T47D (cell line): ENCODE results near the gene CCNG2.
A peak's percentile ranks its signal among the peaks of the same experiment; 100 is the strongest.
"Not testable (repeated sequence)": the region's sequence is repeated elsewhere in the genome, so short reads cannot be mapped to it uniquely, and the experiment has no call there.

ENCODE experiments used
- DNase-seq, 2 experiments: peaks; one replicate each; pipeline versions ENCODE4 v3.0.0 to v3.0.0-alpha.2; 2011 to 2012; ENCODE audit warnings: low read depth in 1 of 2, low spot score in 1 of 2
- JUND ChIP-seq: IDR thresholded peaks from 2 replicates; pipeline ENCODE4 v1.6.1; 2012; ENCODE audit warnings: low read depth
- in situ Hi-C: cut with HindIII; loops from 2 replicates; pipeline ENCODE4 v1.10.0; 2016; ENCODE audit warnings: low sequenced_read_pairs, low pct_unique_long_range_greater_than_20kb

Gene CCNG2

DNA sequence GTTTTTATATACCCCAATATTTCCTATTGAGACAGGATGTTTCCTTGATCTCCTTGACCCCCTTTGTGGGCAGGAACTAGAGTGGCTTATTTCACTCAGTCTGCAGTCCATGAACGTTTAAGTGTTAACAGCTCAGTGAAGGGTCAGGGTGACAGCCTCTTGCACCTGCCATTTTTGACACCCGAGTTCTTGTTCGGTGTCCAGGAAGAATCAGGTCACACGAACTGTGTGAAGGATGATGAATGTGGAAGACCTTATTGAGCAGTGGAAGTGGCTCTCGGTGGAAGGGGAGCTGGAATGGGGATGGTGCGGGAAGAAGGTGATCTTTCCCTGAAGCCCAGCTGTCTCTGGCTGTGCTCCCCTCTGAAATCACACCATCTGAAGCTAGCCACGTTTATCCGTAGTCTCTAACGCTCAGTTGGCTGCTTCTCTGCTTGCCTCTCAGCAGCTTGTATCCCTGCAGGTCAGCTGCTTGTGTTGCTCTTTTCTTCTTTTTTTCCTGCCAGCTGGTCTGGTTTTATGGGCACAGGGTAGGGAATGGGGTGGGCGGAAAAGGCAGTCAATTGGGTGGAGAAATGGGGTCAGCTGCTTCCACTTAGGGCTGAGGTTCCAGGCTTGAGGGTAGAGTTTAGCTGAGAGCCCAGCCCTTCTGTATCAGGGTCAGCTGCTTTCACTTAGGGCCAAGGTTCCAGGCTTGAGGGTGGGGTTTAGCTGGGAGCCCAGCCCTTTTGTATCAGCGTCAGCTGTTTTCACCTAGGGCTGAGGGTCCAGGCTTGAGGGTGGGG, 29.0 kb upstream of the CCNG2 start:
- DNase-seq: no peak
- in situ Hi-C loops: no loop called here
- TF ChIP-seq JUND: no peak

DNA sequence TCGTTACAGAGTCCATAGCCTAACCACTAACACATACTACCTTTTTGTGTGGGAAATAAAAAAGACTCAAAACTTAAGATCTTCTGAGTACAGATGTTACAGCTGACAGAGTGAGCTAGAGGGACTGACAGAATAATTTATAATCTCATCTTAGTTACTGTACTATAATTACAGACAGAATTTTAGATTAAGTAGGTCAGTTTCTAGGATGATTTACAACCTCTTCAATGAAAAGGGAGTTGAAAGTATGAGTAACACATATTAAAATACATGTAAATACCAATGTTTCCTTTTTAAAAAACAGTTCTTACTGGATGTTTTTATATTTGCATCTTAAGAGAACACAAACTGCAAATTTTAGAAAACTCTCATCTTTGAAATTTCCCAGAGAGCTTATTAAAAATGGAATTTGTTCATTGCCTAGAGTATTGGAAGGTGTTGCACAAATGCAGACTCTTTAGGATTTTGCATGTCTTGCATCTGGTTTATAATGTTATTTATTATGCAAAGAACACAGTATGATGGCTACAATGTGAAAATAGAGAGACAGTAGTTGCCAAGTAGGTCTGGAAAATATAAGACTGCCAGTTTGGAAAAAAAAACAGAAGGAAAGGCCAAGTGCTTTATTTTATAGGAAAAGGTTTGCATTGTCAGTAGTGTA, 24.2 kb upstream of the CCNG2 start:
- in situ Hi-C loops: no loop called here
- TF ChIP-seq JUND: no peak

DNA sequence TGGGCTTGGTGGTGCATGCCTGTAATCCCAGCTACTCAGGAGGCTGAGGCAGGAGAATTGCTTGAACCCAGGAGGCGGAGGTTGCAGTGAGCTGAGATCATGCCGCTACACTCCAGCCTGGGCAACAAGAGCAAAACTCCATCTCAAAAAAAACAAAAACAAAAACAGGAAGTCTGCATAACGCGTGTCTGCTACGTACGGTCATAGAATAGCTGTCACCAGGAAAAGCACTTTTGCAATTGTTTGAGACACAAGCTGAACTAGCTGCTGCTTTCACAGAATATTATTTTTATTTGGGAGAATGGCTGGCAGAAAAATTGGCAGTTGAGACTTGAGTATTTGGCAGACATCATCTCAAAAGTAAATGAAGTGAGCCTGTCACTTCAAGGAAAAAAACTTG, 19.6 kb upstream of the CCNG2 start:
- DNase-seq, in situ Hi-C loops: not testable (repeated sequence)

More for the DNA sequence above, 24.2 kb upstream of the CCNG2 start:
- no peak for DNase-seq

DNA sequence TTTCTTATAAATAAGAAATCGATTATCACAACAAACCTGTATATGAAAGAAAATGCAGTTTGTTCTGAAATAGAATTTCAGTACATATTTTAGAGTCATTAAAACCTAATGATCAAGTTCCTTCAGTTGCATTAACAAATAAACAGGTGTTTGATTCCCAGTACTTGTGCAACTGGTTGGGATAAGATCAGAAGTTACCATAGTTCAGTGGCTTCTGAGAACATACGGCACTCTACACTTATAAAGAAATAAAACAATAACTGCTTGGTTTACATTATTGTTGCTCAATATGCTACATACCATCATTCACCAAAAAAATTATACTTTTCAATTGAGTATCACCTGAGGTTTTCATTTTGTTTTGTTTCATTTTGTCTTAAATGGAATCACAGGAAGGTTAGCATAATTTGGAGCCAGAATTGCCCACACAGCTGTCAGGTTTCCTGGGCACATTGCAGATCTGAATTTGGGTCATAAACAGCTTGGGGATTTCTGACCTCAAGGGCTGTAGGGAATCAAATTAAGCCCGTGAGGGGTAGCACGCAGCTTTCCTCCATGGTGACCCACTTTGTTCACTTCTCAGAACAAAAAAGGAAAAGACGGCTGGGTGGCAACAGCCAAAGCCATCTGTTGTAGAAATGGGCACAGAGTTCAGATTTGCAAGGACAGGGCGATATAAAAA, 14.9 kb upstream of the CCNG2 start:
- in situ Hi-C loops: no loop called here
- TF ChIP-seq JUND: no peak
- DNase-seq: peak in 1 of 2 experiments; percentile 46

DNA sequence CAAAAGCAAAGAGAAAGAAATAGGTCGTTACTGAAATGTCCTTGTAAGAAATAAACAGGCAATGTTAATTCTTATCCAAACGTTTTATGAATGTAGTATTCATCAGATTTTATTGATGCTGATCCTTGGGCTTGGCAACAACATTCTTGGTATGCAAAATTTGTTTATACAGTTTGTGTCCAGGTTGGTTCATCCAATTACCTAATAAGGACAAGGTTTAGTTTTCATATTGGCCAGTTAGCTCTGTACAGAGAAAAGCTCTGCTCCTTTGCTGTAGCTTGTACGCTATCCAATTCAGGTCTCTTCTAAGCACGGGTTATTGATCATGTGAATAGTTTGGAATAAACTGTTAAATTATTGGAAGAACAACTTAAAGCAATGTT, 14.4 kb upstream of the CCNG2 start:
- peak in 1 of 2 experiments; percentile 34 for DNase-seq

DNA sequence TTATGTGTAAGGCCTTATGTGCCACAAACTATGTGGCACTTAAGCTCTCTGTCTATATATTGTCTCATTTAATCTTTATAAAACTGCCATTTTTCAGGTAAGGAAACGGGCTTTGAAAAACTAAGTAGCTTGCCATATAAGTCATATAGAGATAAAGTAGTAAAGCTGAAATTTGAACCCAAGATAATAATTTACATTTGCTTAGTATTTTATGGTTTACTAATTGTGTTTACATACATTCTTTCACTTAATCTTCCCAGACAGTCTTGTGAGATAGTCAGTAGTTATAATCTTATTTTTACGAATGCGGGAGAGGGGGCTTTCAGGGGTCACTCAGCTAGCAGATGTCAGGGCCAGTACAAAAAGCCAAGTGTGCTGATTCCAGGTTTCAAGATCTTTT, 13.9 kb upstream of the CCNG2 start:
- in situ Hi-C loops: no loop called here
- no peak for TF ChIP-seq JUND
- no peak for DNase-seq

More for the DNA sequence above, 14.4 kb upstream of the CCNG2 start:
- TF ChIP-seq JUND: no peak
- in situ Hi-C loops: no loop called here

DNA sequence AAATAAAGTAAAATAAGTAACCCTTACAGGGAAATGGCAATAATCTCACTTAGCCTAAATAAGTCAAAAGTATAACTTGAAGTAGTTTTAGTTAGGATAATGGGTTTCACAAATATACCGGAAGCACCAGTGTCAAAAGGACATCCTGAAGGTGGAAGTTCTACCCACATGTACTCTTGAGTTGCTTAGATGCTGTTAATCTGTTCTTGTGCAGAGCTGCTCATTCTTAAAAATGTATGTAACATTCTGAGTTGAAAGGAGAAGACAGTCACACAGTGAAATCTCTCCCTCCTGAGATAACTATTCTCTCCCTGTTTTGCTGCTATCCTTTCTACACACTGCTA, 11.2 kb upstream of the CCNG2 start:
- in situ Hi-C loops: no loop called here
- TF ChIP-seq JUND: no peak
- DNase-seq: no peak

DNA sequence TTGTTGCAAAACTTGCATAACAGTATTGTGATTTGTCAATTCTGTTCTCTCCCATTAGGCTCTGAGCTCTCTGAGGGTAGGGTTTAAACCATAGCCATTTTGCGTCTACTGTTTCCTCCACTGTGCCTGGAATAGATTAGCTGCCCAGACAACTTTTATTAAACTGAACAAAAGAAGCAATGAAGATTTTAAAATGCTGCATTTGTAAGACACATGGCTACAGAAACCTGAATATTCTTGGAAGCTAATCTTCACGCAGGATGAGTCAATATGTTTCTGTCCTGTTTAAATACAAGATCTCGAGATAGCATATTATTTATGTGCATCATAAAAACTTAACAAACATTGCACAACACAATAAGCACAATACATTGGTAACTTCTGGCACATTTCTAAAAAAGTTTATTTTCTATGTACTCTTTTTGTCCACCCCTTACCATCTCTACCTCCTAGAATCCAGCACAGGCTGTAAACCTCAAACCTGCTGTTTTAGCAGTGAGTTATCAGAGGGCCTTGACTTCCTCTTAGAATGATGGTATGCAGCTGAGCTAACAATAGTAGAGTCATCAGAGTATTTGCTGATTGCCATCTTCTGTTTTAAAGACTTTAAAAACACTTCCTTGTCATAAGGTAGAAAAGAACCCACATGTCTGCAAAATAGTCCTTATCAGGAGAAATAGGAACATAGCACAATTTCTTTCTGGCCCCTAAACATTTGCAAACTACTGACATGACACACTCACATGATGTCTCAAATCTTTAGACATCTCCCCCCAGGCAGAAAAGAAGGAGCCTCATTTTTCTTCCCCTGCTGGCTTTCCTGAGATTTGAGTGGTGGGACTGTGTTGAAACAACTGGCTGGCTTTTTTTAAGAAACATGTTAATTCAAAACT, 10.6 kb upstream of the CCNG2 start:
- in situ Hi-C loops: no loop called here
- TF ChIP-seq JUND: peak; percentile 87
- peak in 1 of 2 experiments; percentile 80 for DNase-seq

DNA sequence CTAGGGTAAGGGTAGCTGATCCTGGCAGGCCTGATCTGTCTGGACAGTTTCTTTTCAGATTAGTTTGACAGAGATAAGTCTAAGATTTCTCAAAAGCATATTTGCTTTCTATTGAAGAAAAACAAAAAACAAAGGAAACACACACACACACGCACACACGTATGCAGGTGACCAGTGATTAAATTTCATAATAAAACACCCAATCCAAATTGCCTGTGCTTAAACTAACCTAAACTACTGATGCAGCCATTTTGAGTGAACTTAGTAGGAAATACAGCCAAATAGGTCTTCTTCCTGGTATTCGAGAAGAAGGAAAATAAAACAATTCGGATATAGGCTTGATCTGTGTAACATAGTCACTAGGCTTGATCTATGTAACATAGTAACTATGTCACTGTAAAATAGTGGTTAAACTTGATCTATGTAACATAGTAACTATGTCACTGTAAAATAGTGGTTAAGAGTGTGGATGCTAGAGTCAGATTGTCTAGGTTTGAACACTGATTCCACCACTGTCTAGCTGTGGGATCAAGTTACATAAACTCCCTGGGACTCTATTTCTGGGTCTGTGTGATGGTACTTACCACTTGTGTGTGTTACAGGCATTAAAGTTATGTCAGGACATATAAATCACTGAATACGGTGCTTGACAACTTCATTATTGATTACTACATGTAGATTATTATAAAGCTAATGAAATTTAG, 9.8 kb upstream of the CCNG2 start:
- no peak for TF ChIP-seq JUND
- DNase-seq: peak in 1 of 2 experiments; percentile 38
- in situ Hi-C loops: no loop called here

DNA sequence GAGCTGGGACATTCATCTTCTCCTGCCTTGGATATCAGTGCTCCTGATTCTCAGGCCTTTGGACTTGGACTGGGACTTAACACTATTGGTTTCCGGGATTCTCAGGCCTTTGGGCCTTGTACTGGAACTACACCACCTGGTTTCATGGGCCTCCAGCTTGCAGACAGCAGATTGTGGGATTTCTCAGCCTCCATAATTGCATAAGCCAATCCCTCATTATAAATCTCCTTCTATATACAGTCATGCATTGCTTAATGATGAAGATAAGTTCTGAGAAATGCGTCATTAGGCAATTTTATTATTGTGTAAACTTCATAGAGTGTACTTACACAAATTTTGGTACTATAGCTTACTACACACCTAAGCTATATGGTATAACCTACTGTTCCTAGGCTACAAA, 8.9 kb upstream of the CCNG2 start:
- in situ Hi-C loops: no loop called here
- TF ChIP-seq JUND: no peak
- no peak for DNase-seq

DNA sequence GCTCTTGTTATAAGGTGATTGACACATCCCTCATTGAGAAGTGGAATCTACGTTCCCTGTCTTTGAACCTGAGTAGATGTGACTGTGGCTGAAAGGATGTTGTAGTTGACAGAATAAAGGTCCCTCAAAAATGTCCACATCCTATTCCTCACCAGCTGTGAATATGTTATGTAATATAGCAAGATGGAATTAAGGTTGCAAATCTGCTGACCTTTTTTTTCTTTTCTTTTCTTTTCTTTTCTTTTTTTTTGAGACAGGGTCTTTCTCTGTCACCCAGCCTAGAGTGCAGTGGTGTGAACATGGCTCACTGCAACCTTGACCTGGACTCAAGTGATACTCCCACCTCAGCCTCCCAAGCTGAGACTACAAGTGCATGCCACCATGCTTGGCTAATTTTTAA, 7.2 kb upstream of the CCNG2 start:
- DNase-seq: no peak
- no peak for TF ChIP-seq JUND
- in situ Hi-C loops: no loop called here

DNA sequence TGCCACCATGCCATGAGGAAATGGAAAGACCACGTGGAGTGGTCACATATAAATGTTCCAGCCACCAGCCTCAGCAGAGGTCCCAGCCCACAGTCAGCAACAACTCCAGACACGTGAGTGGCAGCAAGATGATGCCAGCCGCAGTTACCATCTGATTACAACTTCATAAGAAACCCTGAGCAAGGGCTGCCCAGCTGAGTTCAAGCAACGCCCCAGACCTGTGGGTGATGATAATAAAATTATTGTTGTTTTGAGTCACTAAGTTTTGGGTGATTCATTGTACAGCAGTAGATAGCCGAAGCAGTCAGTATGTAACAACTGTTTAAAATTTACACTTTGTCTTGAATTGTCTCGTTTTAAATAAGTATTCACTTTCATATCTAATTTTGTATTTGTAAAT, 5.8 kb upstream of the CCNG2 start:
- TF ChIP-seq JUND: no peak
- in situ Hi-C loops: no loop called here
- DNase-seq: no peak
